Measurements from ENCODE around the gene AKR1E2. TPM values are rescaled to one million over a fixed set of nuclear protein-coding genes. Genes with fewer than 3 reads are reported as not detected.

The AKR1E2 gene
- total RNA-seq, 1 donor from 2014 or later: 1.4 TPM

DNA sequence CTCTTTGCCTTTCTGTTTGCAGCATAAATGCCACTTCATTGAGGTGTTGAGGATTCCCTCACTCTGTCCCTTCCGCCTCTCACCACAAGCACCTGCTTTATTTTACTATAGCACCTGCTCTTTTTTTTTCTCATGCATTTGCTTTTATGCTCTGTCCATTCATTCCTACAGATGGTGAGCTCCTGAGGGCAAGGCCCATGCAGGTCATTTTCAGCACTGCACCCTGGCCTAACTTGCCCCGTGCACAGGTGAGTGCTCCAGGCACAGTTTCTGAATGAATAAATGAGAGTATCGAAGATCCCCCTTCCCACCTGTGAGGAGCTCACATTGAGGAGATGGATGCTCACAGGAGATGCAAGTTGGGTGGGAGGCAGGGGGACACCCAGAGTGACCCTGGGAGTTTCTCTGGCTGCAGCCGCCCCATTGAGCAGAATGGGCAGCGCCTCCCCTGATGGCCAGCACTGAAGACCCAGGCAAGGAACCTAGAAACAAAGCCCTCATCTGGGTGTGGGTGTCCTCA is 1.2 kb upstream of the AKR1E2 start:
- H2AFZ ChIP-seq (ENCODE audit: low read depth, low read length): no peak overlapping the region
- TF ChIP-seq EZH2 (IDR thresholded peaks at IDR 0.05; ENCODE audit: insufficient read depth, low read length) (no peak), CTCF (IDR thresholded peaks at IDR 0.05; ENCODE audit: insufficient read depth, low read depth, low read length) (no peak)
- Mint-ChIP-seq H3K4me3 (ENCODE audit: unreplicated experiment) (peak overlapping the region; percentile 4), H3K36me3 (ENCODE audit: low read depth, unreplicated experiment) (no peaks in the 10 kb centered on the region), H3K4me1 (ENCODE audit: low read depth, unreplicated experiment) (peaks cover 4% of the 10 kb centered on the region), H3K27ac (ENCODE audit: unreplicated experiment) (no peak overlapping the region), H3K9me3 (ENCODE audit: unreplicated experiment) (peaks cover 17% of the 10 kb centered on the region), H3K27me3 (ENCODE audit: low read depth, unreplicated experiment) (peaks cover 6% of the 10 kb centered on the region)
- no peak for FAIRE-seq
- H3K4me1 ChIP-seq (ENCODE audit: insufficient read depth, low read length): peaks cover 4% of the 10 kb centered on the region
- no peaks in the 10 kb centered on the region for H3K9me3 ChIP-seq (ENCODE audit: insufficient read depth, low read depth, low read length)
- no peak for DNase-seq (ENCODE audit: low read depth)
- H3K27me3 ChIP-seq (ENCODE audit: insufficient read depth, low read length): no peaks in the 10 kb centered on the region
- H3K4me3 ChIP-seq (ENCODE audit: insufficient read depth, low read depth, low read length): no peak overlapping the region
- no peaks in the 10 kb centered on the region for H3K36me3 ChIP-seq (ENCODE audit: insufficient read depth, low read length)
- no peaks in the 10 kb centered on the region for H4K20me1 ChIP-seq (ENCODE audit: insufficient read depth, low read length)
- no peak overlapping the region for H3K4me2 ChIP-seq (ENCODE audit: low read length)
- no peak overlapping the region for H3K9ac ChIP-seq (ENCODE audit: low read length)
- H3K27ac ChIP-seq (ENCODE audit: low read depth, low read length): no peak overlapping the region
- no peaks in the 10 kb centered on the region for H3K79me2 ChIP-seq (ENCODE audit: insufficient read depth, low read length)

- H3K4me3 ChIP-seq (ENCODE audit: insufficient read depth, low read depth, low read length): no peak overlapping the region
- H3K9me3 Mint-ChIP-seq (ENCODE audit: unreplicated experiment): peaks cover 17% of the 10 kb centered on the region
- TF ChIP-seq EZH2 (IDR thresholded peaks at IDR 0.05; ENCODE audit: insufficient read depth, low read length) (no peak), CTCF (IDR thresholded peaks at IDR 0.05; ENCODE audit: insufficient read depth, low read depth, low read length) (no peak)
- DNase-seq (ENCODE audit: low read depth) (no peak), FAIRE-seq (no peak)
- no peaks in the 10 kb centered on the region for H3K9me3 ChIP-seq (ENCODE audit: insufficient read depth, low read depth, low read length)
- H3K4me2 ChIP-seq (ENCODE audit: low read length): peak overlapping the region; percentile 79
- no peaks in the 10 kb centered on the region for H3K36me3 ChIP-seq (ENCODE audit: insufficient read depth, low read length)
- peaks cover 4% of the 10 kb centered on the region for H3K4me1 ChIP-seq (ENCODE audit: insufficient read depth, low read length)
- H3K27ac Mint-ChIP-seq (ENCODE audit: unreplicated experiment): no peak overlapping the region
- peaks cover 6% of the 10 kb centered on the region for H3K27me3 Mint-ChIP-seq (ENCODE audit: low read depth, unreplicated experiment)
- no peak overlapping the region for H3K4me3 Mint-ChIP-seq (ENCODE audit: unreplicated experiment)
- H4K20me1 ChIP-seq (ENCODE audit: insufficient read depth, low read length): no peaks in the 10 kb centered on the region
- no peak overlapping the region for H3K9ac ChIP-seq (ENCODE audit: low read length)
- no peak overlapping the region for H3K27ac ChIP-seq (ENCODE audit: low read depth, low read length)
- H3K36me3 Mint-ChIP-seq (ENCODE audit: low read depth, unreplicated experiment): no peaks in the 10 kb centered on the region
- no peaks in the 10 kb centered on the region for H3K79me2 ChIP-seq (ENCODE audit: insufficient read depth, low read length)
- peaks cover 4% of the 10 kb centered on the region for H3K4me1 Mint-ChIP-seq (ENCODE audit: low read depth, unreplicated experiment)
- H3K27me3 ChIP-seq (ENCODE audit: insufficient read depth, low read length): no peaks in the 10 kb centered on the region
- peak overlapping the region; percentile 77 for H2AFZ ChIP-seq (ENCODE audit: low read depth, low read length)
Measured at GRCh38 chr10:4825456-4825867, 545 bp upstream of the AKR1E2 start.

GRCh38 chr10:4826792-4827324 is 851 bp downstream of the AKR1E2 start:
- Mint-ChIP-seq H3K4me1 (ENCODE audit: low read depth, unreplicated experiment) (peaks cover 4% of the 10 kb centered on the region), H3K4me3 (ENCODE audit: unreplicated experiment) (peak overlapping the region; percentile 76), H3K27ac (ENCODE audit: unreplicated experiment) (peak overlapping the region; percentile 88), H3K27me3 (ENCODE audit: low read depth, unreplicated experiment) (peaks cover 14% of the 10 kb centered on the region), H3K9me3 (ENCODE audit: unreplicated experiment) (peaks cover 12% of the 10 kb centered on the region), H3K36me3 (ENCODE audit: low read depth, unreplicated experiment) (no peaks in the 10 kb centered on the region)
- Histone ChIP-seq H3K9me3 (ENCODE audit: insufficient read depth, low read depth, low read length) (no peaks in the 10 kb centered on the region), H3K4me3 (ENCODE audit: insufficient read depth, low read depth, low read length) (peak overlapping the region; percentile 51), H3K4me2 (ENCODE audit: low read length) (peak overlapping the region; percentile 79), H3K27ac (ENCODE audit: low read depth, low read length) (peak overlapping the region; percentile 40), H4K20me1 (ENCODE audit: insufficient read depth, low read length) (no peaks in the 10 kb centered on the region), H3K4me1 (ENCODE audit: insufficient read depth, low read length) (peaks cover 4% of the 10 kb centered on the region), H3K9ac (ENCODE audit: low read length) (peak overlapping the region; percentile 73), H3K27me3 (ENCODE audit: insufficient read depth, low read length) (no peaks in the 10 kb centered on the region), H2AFZ (ENCODE audit: low read depth, low read length) (peak overlapping the region; percentile 77), H3K79me2 (ENCODE audit: insufficient read depth, low read length) (no peaks in the 10 kb centered on the region), H3K36me3 (ENCODE audit: insufficient read depth, low read length) (no peaks in the 10 kb centered on the region)
- DNase-seq (ENCODE audit: low read depth): no peak
- TF ChIP-seq EZH2 (IDR thresholded peaks at IDR 0.05; ENCODE audit: insufficient read depth, low read length) (no peak), CTCF (IDR thresholded peaks at IDR 0.05; ENCODE audit: insufficient read depth, low read depth, low read length) (no peak)
- no peak for FAIRE-seq
